Esophagus muscularis mucosa (tissue), 4 donors: ENCODE data around the gene TCEAL6. TPM values are rescaled to one million over a fixed set of nuclear protein-coding genes. Genes with fewer than 3 reads are reported as not detected.
"Not testable (repeated sequence)": the region's sequence is repeated elsewhere in the genome, so short reads cannot be mapped to it uniquely, and the experiment has no call there.

ENCODE experiments used
- DNase-seq: peaks from one replicate; pipeline ENCODE4 v3.0.0-alpha.2; 2017; ENCODE audit errors: extremely low spot score
- H3K27ac ChIP-seq, 4 donors: fragments of 200-600 bp; sonication (generic); replicated peaks in 1 of 4; 1 replicate in 3 of 4; 2 replicates in 1 of 4; pipeline ENCODE4 v1.5.1; 2016 to 2019; ENCODE audit warnings: mild to moderate bottlenecking in 1 of 4
- H3K27me3 ChIP-seq, 4 donors: fragments of 200-600 bp; sonication (generic); one replicate each; pipeline versions ENCODE4 v1.5.1 to v1.6.0; 2016 to 2019
- H3K36me3 ChIP-seq, 4 donors: fragments of 200-600 bp; sonication (generic); one replicate each; pipeline ENCODE4 v1.5.1; 2016 to 2019
- H3K4me1 ChIP-seq, 4 donors: fragments of 200-600 bp; sonication (generic); one replicate each; pipeline ENCODE4 v1.5.1; 2016 to 2019
- H3K4me3 ChIP-seq, 4 donors: fragments of 200-600 bp; sonication (generic); 1 replicate in 2 of 4; 2 replicates in 2 of 4; pipeline ENCODE4 v1.5.1; 2016 to 2019; ENCODE audit warnings: mild to moderate bottlenecking in 4 of 4, moderate library complexity in 1 of 4
- H3K9me3 ChIP-seq, 4 donors: fragments of 200-600 bp; sonication (generic); 1 replicate in 3 of 4; 2 replicates in 1 of 4; pipeline ENCODE4 v1.5.1; 2016 to 2019
- EP300 ChIP-seq: sonication (generic); formaldehyde crosslinking; IDR thresholded peaks from one replicate; pipeline ENCODE4 v1.6.1; 2017; ENCODE audit warnings: antibody characterized with exemption
- POLR2A ChIP-seq: fragments of 450-650 bp; IDR thresholded peaks from one replicate; pipeline ENCODE4 v1.6.1; 2017; ENCODE audit warnings: antibody characterized with exemption, moderate library complexity, mild to moderate bottlenecking, low read depth
- POLR2AphosphoS5 ChIP-seq, 2 donors: sonication (generic); formaldehyde crosslinking; IDR thresholded peaks; one replicate each; pipeline ENCODE4 v1.6.1; 2017; ENCODE audit warnings: antibody characterized with exemption in 2 of 2
- WGBS: methylation state at CpG from one replicate; pipeline ENCODE4 v1.1.5; 2018; 5-methylcytosine and 5-hydroxymethylcytosine counted together
- intact Hi-C: fragments of 100-400 bp; cut with DNase I; formaldehyde crosslinking; loops from one replicate; pipeline ENCODE4 v1.15.1; 2023
- total RNA-seq, 4 donors: library from RNA; depleted of rRNA; stranded (reverse); fragments of >200 nt; gene quantifications; one replicate each; pipeline versions ENCODE4 v1.1.0 to v1.2.1, GENCODE V29; 2016
- TF ChIP-seq, protein P1 (sequence below), 3 experiments: fragments of 200-600 bp in 2 of 3; fragments of 450-650 bp in 1 of 3; sonication (generic) in 2 of 3; IDR thresholded peaks; one replicate each; pipeline ENCODE4 v1.5.1; 2017 to 2019; ENCODE audit warnings: antibody characterized with exemption in 3 of 3, mild to moderate bottlenecking in 2 of 3, moderate library complexity in 1 of 3

Gene TCEAL6
- total RNA-seq, 4 donors from 2014 or later, result 0.40 to 0.83 TPM; not detected in 2

DNA sequence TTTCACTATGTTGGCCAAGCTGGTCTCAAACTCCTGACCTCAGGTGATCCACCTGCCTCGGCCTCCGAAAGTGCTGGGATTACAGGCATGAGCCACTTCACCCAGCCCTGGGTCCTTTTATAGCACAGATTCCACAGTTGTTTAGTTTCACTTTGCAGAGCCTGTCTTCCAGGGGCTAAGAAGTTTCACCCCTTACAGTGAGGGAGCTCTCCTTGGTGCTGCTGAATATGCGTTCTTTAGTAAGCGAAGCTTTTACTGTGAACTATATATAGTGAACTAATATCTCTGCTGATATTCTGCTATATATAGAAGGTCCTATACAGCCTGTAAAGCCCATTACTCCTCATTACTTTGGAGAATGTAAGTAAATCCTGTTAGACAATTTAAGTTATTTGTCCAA is 4.2 kb downstream of the TCEAL6 start:
- 55% methylated on average over 4 of the region's 4 CpGs for WGBS
- H3K4me1 ChIP-seq, result no peaks in the 10 kb centered on the region
- DNase-seq, result no peak
- H3K4me3 ChIP-seq, result no peak overlapping the region
- no peak overlapping the region for H3K27ac ChIP-seq
- H3K27me3 ChIP-seq, result peaks cover 0 to 14% (median 6%) of the 10 kb centered on the region in 4 donors
- no peaks in the 10 kb centered on the region for H3K9me3 ChIP-seq
- H3K36me3 ChIP-seq, result no peaks in the 10 kb centered on the region
- TF ChIP-seq POLR2A (no peak), EP300 (no peak), POLR2AphosphoS5 (IDR thresholded peaks at IDR 0.05) (no peak)
- TF ChIP-seq, protein P1, sequence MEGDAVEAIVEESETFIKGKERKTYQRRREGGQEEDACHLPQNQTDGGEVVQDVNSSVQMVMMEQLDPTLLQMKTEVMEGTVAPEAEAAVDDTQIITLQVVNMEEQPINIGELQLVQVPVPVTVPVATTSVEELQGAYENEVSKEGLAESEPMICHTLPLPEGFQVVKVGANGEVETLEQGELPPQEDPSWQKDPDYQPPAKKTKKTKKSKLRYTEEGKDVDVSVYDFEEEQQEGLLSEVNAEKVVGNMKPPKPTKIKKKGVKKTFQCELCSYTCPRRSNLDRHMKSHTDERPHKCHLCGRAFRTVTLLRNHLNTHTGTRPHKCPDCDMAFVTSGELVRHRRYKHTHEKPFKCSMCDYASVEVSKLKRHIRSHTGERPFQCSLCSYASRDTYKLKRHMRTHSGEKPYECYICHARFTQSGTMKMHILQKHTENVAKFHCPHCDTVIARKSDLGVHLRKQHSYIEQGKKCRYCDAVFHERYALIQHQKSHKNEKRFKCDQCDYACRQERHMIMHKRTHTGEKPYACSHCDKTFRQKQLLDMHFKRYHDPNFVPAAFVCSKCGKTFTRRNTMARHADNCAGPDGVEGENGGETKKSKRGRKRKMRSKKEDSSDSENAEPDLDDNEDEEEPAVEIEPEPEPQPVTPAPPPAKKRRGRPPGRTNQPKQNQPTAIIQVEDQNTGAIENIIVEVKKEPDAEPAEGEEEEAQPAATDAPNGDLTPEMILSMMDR (IDR thresholded peaks at IDR 0.05), result no peak
- intact Hi-C loops, result no loop called here

DNA sequence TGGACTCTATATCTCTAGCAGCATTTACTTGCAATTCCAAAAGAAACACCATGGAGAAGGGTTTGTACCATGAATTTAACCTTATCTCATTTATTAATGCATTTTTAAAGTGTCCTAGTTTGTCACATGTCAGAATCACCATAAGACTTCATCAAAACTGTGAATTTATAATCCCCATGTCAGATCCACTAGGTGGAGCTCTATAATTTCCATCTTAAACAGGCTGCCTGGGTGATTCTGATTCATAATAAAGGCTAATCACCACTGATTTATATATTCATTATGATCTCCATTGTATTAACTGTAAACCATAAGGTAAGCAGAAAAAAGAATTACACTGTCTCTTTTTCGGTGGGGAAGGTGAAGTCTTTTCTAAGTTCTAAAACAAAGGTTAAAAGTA is 12.8 kb downstream of the TCEAL6 start:
- intact Hi-C loops, result no loop called here

DNA sequence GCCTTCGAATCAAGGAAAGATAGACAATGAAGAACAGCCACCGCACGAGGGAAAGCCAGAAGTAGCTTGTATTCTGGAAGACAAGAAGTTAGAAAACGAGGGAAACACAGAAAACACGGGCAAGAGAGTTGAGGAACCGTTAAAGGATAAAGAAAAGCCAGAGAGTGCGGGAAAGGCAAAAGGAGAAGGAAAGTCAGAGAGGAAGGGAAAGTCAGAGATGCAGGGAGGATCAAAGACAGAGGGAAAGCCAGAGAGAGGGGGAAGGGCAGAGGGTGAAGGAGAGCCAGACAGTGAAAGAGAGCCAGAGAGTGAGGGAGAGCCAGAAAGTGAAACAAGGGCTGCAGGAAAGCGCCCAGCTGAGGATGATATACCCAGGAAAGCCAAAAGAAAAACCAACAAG is 15.4 kb downstream of the TCEAL6 start:
- WGBS, result 51% methylated on average over 8 of the region's 8 CpGs
- intact Hi-C loops, result no loop called here
- Histone ChIP-seq H3K27me3 (peaks cover 0 to 14% (median 0%) of the 10 kb centered on the region in 4 donors), H3K4me3 (peak overlapping the region in 1 of 4 donors; percentile 49), H3K36me3 (no peaks in the 10 kb centered on the region), H3K4me1 (peaks cover 0 to 13% (median 5%) of the 10 kb centered on the region in 4 donors), H3K27ac (peak overlapping the region; percentile 57 to 76 (median 70)), H3K9me3 (no peaks in the 10 kb centered on the region)
- DNase-seq, result no peak
- no peak for TF ChIP-seq EP300

More for the DNA sequence above, 12.8 kb downstream of the TCEAL6 start:
- Histone ChIP-seq H3K36me3 (no peaks in the 10 kb centered on the region), H3K27me3 (peaks cover 0 to 25% (median 0%) of the 10 kb centered on the region in 4 donors), H3K27ac (no peak overlapping the region), H3K4me1 (peaks cover 0 to 13% (median 5%) of the 10 kb centered on the region in 4 donors), H3K9me3 (no peaks in the 10 kb centered on the region), H3K4me3 (no peak overlapping the region)
- TF ChIP-seq POLR2AphosphoS5 (IDR thresholded peaks at IDR 0.05) (no peak), POLR2A (no peak)
- TF ChIP-seq, protein P1 (IDR thresholded peaks at IDR 0.05), result peak; percentile 19 to 21 (median 20)
- 55% methylated on average over 1 of the region's 1 CpG for WGBS
- no peak for DNase-seq

DNA sequence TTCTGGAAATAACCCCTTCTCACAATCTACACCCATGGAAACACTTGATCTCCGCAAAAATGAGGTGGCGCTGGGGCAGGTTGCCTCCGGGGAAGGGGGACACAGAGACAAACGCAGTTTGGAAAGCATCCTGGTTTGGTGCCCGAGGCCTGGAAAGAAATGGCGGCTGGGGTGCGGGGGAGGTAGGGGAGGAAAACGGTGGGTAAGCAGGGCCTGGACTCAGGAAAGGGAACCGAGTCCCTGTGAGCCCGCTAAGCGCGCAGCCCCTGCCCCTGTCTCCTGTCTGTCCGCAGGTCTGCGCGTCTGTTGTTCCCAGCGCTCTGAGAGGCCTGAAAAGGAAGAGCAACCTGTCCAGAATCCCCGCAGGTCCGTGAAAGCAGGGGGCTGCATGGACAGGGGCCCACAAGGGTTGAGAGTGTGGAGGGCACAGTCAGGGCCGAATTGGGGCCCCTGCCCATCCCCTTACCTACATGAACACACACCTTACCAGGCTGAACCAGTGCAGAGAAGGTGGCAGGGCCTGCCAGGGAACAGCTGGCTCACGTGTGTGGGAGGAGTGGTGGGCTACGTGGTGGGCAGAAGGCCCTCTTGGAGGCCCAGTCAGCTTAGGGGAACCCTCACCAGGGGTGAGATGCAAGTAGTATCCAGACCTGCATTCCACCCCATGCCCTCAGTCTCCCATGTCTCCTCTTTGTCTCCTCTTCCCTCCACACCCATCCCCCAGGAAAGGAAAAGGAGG is 16.0 kb downstream of the TCEAL6 start:
- 43% methylated on average over 16 of the region's 21 CpGs for WGBS
- H3K36me3 ChIP-seq, intact Hi-C loops, DNase-seq, H3K9me3 ChIP-seq: not testable (repeated sequence)
- H3K4me1 ChIP-seq, result peaks cover 0 to 13% (median 5%) of the 10 kb centered on the region in 4 donors
- H3K27ac ChIP-seq, result peak overlapping the region; percentile 57 to 76 (median 70)
- H3K27me3 ChIP-seq, result peaks cover 0 to 14% (median 0%) of the 10 kb centered on the region in 4 donors
- H3K4me3 ChIP-seq, result peak overlapping the region; percentile 42 to 54 (median 50)

DNA sequence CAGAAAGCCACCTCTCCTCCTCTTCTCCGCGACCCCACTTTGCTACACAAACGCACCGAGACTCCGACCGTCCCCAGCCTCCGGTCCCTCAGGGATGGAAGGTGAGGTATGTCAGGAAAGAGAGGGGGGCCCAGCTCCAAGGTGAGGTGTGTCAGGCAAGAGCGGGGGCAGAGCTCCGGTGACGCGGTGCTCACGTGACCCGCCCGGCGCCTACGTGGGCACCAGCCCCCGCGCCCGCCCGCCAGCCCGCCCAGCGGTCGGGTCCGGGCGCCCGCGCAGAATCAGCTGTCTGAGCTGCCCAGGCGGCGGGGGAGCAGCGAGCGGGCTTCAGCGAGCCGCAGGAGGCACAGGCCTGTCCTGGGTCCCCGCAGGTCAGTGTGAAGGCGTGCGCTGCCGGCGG is 16.8 kb downstream of the TCEAL6 start, which contains the start of gene TCEAL2:
TSS of gene TCEAL2 (plus strand) at position 244 of the 400 bp plus-strand sequence. CDS start 1,152 bp downstream, outside the sequence.
- intact Hi-C loops, H3K36me3 ChIP-seq, DNase-seq, H3K9me3 ChIP-seq: not testable (repeated sequence)
- Histone ChIP-seq H3K4me3 (peak within 1 kb of the TSS; percentile 42 to 54 (median 50)), H3K27ac (peak within 1 kb of the TSS; percentile 57 to 76 (median 70)), H3K4me1 (peaks cover 0 to 13% (median 5%) of the 10 kb centered on the region in 4 donors), H3K27me3 (peaks cover 0 to 14% (median 0%) of the 10 kb centered on the region in 4 donors)
- peak in 1 of 2 donors; percentile 37 for TF ChIP-seq POLR2AphosphoS5 (IDR thresholded peaks at IDR 0.05)
- WGBS, result 35% methylated on average over 12 of the region's 38 CpGs

DNA sequence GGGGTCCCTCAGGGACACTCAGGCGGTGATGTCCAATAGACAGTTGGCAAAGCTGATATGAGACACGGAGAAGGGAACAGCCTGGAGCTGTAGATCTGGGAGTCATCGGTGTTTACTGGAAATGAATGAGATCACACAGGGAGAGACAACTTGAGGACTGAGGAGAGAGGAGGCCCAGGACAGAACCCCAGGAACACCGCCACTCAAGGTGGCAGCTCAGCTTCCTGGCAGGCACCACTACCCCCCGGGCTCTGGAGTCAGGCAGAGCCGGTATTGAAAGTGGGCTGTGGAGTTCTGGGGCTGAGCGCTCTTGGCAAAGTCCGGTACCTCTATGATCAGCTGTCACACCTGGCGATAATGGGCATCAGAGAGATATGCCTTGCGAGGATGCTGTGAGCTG is 17.3 kb downstream of the TCEAL6 start:
- WGBS, result 54% methylated on average over 6 of the region's 10 CpGs
- H3K9me3 ChIP-seq, DNase-seq, intact Hi-C loops, H3K36me3 ChIP-seq: not testable (repeated sequence)
- Histone ChIP-seq H3K27me3 (peaks cover 0 to 14% (median 0%) of the 10 kb centered on the region in 4 donors), H3K4me1 (peaks cover 0 to 13% (median 5%) of the 10 kb centered on the region in 4 donors), H3K4me3 (peak overlapping the region; percentile 42 to 54 (median 50)), H3K27ac (peak overlapping the region; percentile 57 to 76 (median 70))
